ENCODE results near the gene NRP1.

- TF ChIP-seq CTCF (IDR thresholded peaks at IDR 0.05) (no peak), POLR2A (IDR thresholded peaks at IDR 0.05) (no peak)
Measured at GRCh38 chr10:33257439-33258080, 76.9 kb downstream of the NRP1 start.

Data from Peyer's patch (tissue), 4 donors.